HG03280 (cell line): ENCODE measurements around the gene PLXNA3.

ENCODE experiments used
- ATAC-seq: cut with Tn5 transposase; IDR thresholded peaks from one replicate; pipeline ENCODE4 v1.9.1; 2021; ENCODE audit warnings: mild to moderate bottlenecking, moderate library complexity; ENCODE audit not compliant: unreplicated experiment

PLXNA3 gene

GRCh38 chrX:154458116-154458953, at the start of gene PLXNA3:
TSS of gene PLXNA3 (plus strand) at chrX:154458281. CDS start at chrX:154460184, 1,903 bp downstream.
- peak; percentile 65 for ATAC-seq

- no peak for ATAC-seq
These were observed 49.3 kb upstream of the PLXNA3 start for GRCh38 chrX:154408659-154409221.

GRCh38 chrX:154409222-154409871, 48.7 kb upstream of the PLXNA3 start, which contains the start of gene DNASE1L1:
TSS of gene DNASE1L1 (minus strand) at chrX:154409254. CDS start at chrX:154405568, 3,686 bp downstream.
- no peak for ATAC-seq

GRCh38 chrX:154411981-154412340, 46.1 kb upstream of the PLXNA3 start:
- ATAC-seq: peak; percentile 54

GRCh38 chrX:154412468-154412867, 45.6 kb upstream of the PLXNA3 start:
- ATAC-seq: no peak

GRCh38 chrX:154413142-154413541, 44.9 kb upstream of the PLXNA3 start:
- ATAC-seq: no peak

GRCh38 chrX:154417157-154417556, 40.9 kb upstream of the PLXNA3 start:
- no peak for ATAC-seq

GRCh38 chrX:154419189-154419588, 38.9 kb upstream of the PLXNA3 start:
- ATAC-seq: no peak

GRCh38 chrX:154419688-154420401, 38.2 kb upstream of the PLXNA3 start:
- ATAC-seq: no peak

- no peak for ATAC-seq
These were observed 37.7 kb upstream of the PLXNA3 start for GRCh38 chrX:154420402-154420756.

GRCh38 chrX:154426916-154427770, 30.9 kb upstream of the PLXNA3 start:
- ATAC-seq: no peak

GRCh38 chrX:154428176-154429171, 29.6 kb upstream of the PLXNA3 start, which contains the start of gene ATP6AP1:
TSS of gene ATP6AP1 (plus strand) at chrX:154428677. CDS start at chrX:154428693, 16 bp downstream.
- peak; percentile 98 for ATAC-seq

- ATAC-seq: no peak
These were observed 28.4 kb upstream of the PLXNA3 start for GRCh38 chrX:154429711-154430110.

- ATAC-seq: no peak
These were observed 27.6 kb upstream of the PLXNA3 start for GRCh38 chrX:154430479-154430878.

- no peak for ATAC-seq
These were observed 27.2 kb upstream of the PLXNA3 start for GRCh38 chrX:154430916-154431315.

GRCh38 chrX:154431341-154431740, 26.7 kb upstream of the PLXNA3 start:
- no peak for ATAC-seq

GRCh38 chrX:154432210-154432609, 25.9 kb upstream of the PLXNA3 start:
- no peak for ATAC-seq

- ATAC-seq: no peak
These were observed 24.5 kb upstream of the PLXNA3 start for GRCh38 chrX:154433605-154434004.
